ENCODE results near the gene GRM2. TPM values are rescaled to one million over a fixed set of nuclear protein-coding genes. Genes with fewer than 3 reads are reported as not detected.
A peak's percentile ranks its signal among the peaks of the same experiment; 100 is the strongest.
"Not testable (repeated sequence)": the region's sequence is repeated elsewhere in the genome, so short reads cannot be mapped to it uniquely, and the experiment has no call there.

GRM2 gene
- total RNA-seq, 6 donors from 2014 or later, result 0.10 to 1.0 (median 0.30) TPM; not detected in 1

- 55 to 65% methylated on average over 3 of the region's 3 CpGs for WGBS, 2 donors
- Histone ChIP-seq H3K4me3 (no peak overlapping the region), H3K9me3 (no peaks in the 10 kb centered on the region), H3K27ac (no peak overlapping the region), H3K4me1 (no peaks in the 10 kb centered on the region), H3K27me3 (no peaks in the 10 kb centered on the region), H3K36me3 (no peaks in the 10 kb centered on the region)
- TF ChIP-seq EP300 (IDR thresholded peaks at IDR 0.05), result no peak
- no peak for TF ChIP-seq POLR2AphosphoS5 (IDR thresholded peaks at IDR 0.05)
- TF ChIP-seq CTCF (IDR thresholded peaks at IDR 0.05), result no peak
- TF ChIP-seq POLR2A (IDR thresholded peaks at IDR 0.05), result no peak
- DNase-seq (no peak), ATAC-seq (ENCODE audit: low FRiP score in 2 of 2) (no peak)
Measured at GRCh38 chr3:51735039-51735438, 28.2 kb downstream of the GRM2 start.

DNA sequence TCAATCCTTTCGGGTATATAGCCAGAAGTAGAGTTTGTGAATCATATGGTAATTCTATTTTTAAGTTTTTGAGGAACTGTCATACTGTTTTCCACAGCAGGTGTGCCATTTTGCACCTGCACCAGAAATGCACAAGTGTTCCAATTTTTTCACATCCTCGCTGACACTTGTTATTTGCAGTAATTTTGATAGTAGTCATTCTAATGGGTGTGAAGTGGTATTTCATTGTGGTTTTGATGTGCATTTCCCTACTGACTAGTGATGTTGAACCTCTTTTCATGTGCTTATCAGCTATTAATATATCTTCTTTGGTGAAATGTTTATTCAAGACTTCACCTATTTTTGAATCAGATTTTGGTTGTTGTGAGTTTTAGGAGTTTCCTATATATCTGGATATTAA, 29.1 kb downstream of the GRM2 start:
- no peak overlapping the region for H3K4me3 ChIP-seq
- TF ChIP-seq CTCF (IDR thresholded peaks at IDR 0.05), result no peak
- TF ChIP-seq POLR2AphosphoS5 (IDR thresholded peaks at IDR 0.05), result no peak
- TF ChIP-seq EP300 (IDR thresholded peaks at IDR 0.05), result no peak
- TF ChIP-seq POLR2A (IDR thresholded peaks at IDR 0.05), result no peak
- no peak overlapping the region for H3K27ac ChIP-seq
- no peaks in the 10 kb centered on the region for H3K36me3 ChIP-seq
- 75% methylated on average over 2 of the region's 2 CpGs for WGBS, 2 donors
- no peak for DNase-seq
- no peaks in the 10 kb centered on the region for H3K27me3 ChIP-seq
- H3K4me1 ChIP-seq, result no peaks in the 10 kb centered on the region
- no peak for ATAC-seq (ENCODE audit: low FRiP score in 2 of 2)
- H3K9me3 ChIP-seq, result no peaks in the 10 kb centered on the region

DNA sequence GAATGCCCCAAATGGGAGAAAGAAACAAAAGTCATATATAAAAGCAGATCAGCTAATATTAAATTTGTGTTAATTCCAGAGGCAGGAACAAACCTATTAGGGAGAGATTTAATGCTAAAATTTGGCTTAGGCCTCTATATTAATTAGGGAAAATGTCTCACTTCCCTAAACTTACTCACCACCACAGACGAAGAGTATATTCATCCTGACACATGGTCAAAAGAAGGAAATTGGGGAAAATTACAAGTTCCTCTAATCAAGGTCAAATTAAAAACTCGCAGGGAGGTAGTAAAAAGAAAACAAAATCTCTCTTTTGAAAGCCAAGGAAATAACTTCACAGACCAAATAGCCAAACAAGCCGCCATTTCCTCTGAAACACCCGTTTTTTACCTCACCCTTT, 32.2 kb downstream of the GRM2 start:
- Histone ChIP-seq H3K4me1 (no peaks in the 10 kb centered on the region), H3K4me3 (no peak overlapping the region), H3K27ac (no peak overlapping the region), H3K9me3 (no peaks in the 10 kb centered on the region), H3K27me3 (no peaks in the 10 kb centered on the region), H3K36me3 (no peaks in the 10 kb centered on the region)
- 49 to 57% methylated on average over 4 of the region's 4 CpGs for WGBS, 2 donors
- TF ChIP-seq POLR2A (IDR thresholded peaks at IDR 0.05) (no peak), CTCF (IDR thresholded peaks at IDR 0.05) (no peak), EP300 (IDR thresholded peaks at IDR 0.05) (no peak), POLR2AphosphoS5 (IDR thresholded peaks at IDR 0.05) (no peak)
- DNase-seq, result no peak
- no peak for ATAC-seq (ENCODE audit: low FRiP score in 2 of 2)

DNA sequence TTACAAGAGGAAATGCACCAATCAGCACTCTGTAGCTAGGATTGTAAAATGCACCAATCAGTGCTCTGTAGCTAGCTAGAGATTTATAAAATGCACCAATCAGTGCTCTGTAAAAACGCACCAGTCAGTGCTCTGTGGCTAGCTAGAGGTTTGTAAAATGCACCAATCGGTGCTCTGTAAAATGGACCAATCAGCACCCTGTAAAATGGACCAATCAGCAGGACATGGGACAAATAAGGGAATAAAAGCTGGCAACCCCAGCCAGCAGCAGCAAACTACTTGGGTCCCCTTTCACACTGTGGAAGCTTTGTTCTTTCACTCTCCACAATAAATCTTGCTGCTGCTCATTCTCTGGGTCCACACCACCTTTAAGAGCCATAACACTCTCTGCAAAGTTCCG, 35.5 kb downstream of the GRM2 start:
- not testable (repeated sequence) for H3K27me3 ChIP-seq; H3K36me3 ChIP-seq; ATAC-seq (ENCODE audit: low FRiP score in 2 of 2); H3K4me1 ChIP-seq; H3K4me3 ChIP-seq; H3K27ac ChIP-seq; DNase-seq; H3K9me3 ChIP-seq
- 89 to 100% methylated on average over 3 of the region's 3 CpGs for WGBS, 2 donors

GRCh38 chr3:51742978-51743377, 36.1 kb downstream of the GRM2 start:
- not testable (repeated sequence) for H3K9me3 ChIP-seq; H3K27ac ChIP-seq; H3K4me1 ChIP-seq; H3K4me3 ChIP-seq; ATAC-seq (ENCODE audit: low FRiP score in 2 of 2); H3K27me3 ChIP-seq; H3K36me3 ChIP-seq
- peak in 1 of 2 donors; percentile 35 for DNase-seq
- WGBS, 2 donors, result 55 to 57% methylated on average over 4 of the region's 4 CpGs

DNA sequence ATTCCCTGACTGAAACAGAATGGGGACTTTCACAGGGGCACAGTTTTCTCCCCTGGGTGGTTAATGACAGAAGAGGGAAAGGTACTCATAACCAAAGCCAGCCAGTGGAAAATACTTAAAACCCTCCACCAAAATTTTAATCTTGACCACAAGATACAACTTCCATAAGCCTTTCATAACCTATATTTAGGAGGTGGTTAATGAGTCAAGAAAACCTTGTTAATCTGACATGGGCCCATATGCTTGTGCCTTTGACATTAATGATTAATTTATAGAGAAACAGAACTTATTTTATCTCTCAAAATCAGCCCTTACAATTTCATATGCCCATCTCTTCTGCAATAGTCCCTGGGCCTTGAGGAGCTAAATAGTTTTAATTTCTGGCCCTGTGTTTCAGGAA, 41.0 kb downstream of the GRM2 start:
- Histone ChIP-seq H3K9me3 (no peaks in the 10 kb centered on the region), H3K36me3 (no peaks in the 10 kb centered on the region), H3K4me3 (no peak overlapping the region), H3K27ac (no peak overlapping the region), H3K4me1 (no peaks in the 10 kb centered on the region), H3K27me3 (no peaks in the 10 kb centered on the region)
- no peak for ATAC-seq (ENCODE audit: low FRiP score in 2 of 2)
- no peak for DNase-seq
- TF ChIP-seq POLR2A (IDR thresholded peaks at IDR 0.05) (no peak), EP300 (IDR thresholded peaks at IDR 0.05) (no peak), POLR2AphosphoS5 (IDR thresholded peaks at IDR 0.05) (no peak), CTCF (IDR thresholded peaks at IDR 0.05) (no peak)
